ENCODE results near the gene ZDHHC9. TPM values are rescaled to one million over a fixed set of nuclear protein-coding genes. Genes with fewer than 3 reads are reported as not detected.
"Not testable (repeated sequence)": the region's sequence is repeated elsewhere in the genome, so short reads cannot be mapped to it uniquely, and the experiment has no call there.

Gene ZDHHC9
- total RNA-seq, 1 experiment from 2014 or later = 30.5 TPM

- H3K27me3 ChIP-seq (ENCODE audit: low read length); intact Hi-C loops (cut with micrococcal nuclease); H4K20me1 ChIP-seq (ENCODE audit: low read length); ATAC-seq; H3K79me2 ChIP-seq (ENCODE audit: low read length); H3K9me3 ChIP-seq (ENCODE audit: low read length); H3K4me1 ChIP-seq (ENCODE audit: insufficient read depth, low read length); H3K9ac ChIP-seq (ENCODE audit: low read length); CTCF ChIA-PET; H3K36me3 ChIP-seq (ENCODE audit: low read depth, low read length); H3F3A ChIP-seq (ENCODE audit: low read length, unreplicated experiment); DNase-seq; H3K9me2 ChIP-seq (replicated peaks; ENCODE audit: low read length); H3K4me3 ChIP-seq (ENCODE audit: low read length); H2AFZ ChIP-seq (ENCODE audit: low read length); POLR2A ChIA-PET (ENCODE audit: unreplicated experiment); H3K4me2 ChIP-seq (ENCODE audit: low read length); BruUV-seq (replicated peaks); H3K27ac ChIP-seq (ENCODE audit: low read length): not testable (repeated sequence)
These were observed 8.1 kb upstream of the ZDHHC9 start for GRCh38 chrX:129851825-129852224.

GRCh38 chrX:129846716-129847115, 3.0 kb upstream of the ZDHHC9 start:
- TF ChIP-seq EZH2 (IDR thresholded peaks at IDR 0.05; ENCODE audit: low read length, unreplicated experiment) (no peak), CTCF (conservative IDR thresholded peaks at IDR 0.05; ENCODE audit: low read depth, low read length) (no peak)
- ChIA-PET POLR2A (ENCODE audit: unreplicated experiment) (no interaction called here), CTCF (no interaction called here)
- DNase-seq (no peak), ATAC-seq (no peak)
- no peak overlapping the region for H3K4me3 ChIP-seq (ENCODE audit: low read length)
- BruUV-seq (replicated peaks) = no TSS peak
- H3K4me2 ChIP-seq (ENCODE audit: low read length) = no peak overlapping the region
- H3K4me1 ChIP-seq (ENCODE audit: insufficient read depth, low read length) = peaks cover 24% of the 10 kb centered on the region
- no peak overlapping the region for H2AFZ ChIP-seq (ENCODE audit: low read length)
- no peaks in the 10 kb centered on the region; the same call in 1 of the 2 replicates for H3K36me3 ChIP-seq (ENCODE audit: low read depth, low read length)
- H3K9me3 ChIP-seq (ENCODE audit: low read length) = no peaks in the 10 kb centered on the region
- no peak overlapping the region for H3K27ac ChIP-seq (ENCODE audit: low read length)
- intact Hi-C loops (cut with micrococcal nuclease) = no loop called here
- H3K9ac ChIP-seq (ENCODE audit: low read length) = no peak overlapping the region
- no peaks in the 10 kb centered on the region for H3K9me2 ChIP-seq (replicated peaks; ENCODE audit: low read length)
- peaks cover 15% of the 10 kb centered on the region for H3K79me2 ChIP-seq (ENCODE audit: low read length)
- no peaks in the 10 kb centered on the region for H3K27me3 ChIP-seq (ENCODE audit: low read length)
- no peaks in the 10 kb centered on the region for H4K20me1 ChIP-seq (ENCODE audit: low read length)
- H3F3A ChIP-seq (ENCODE audit: low read length, unreplicated experiment) = no peaks in the 10 kb centered on the region

- no peaks in the 10 kb centered on the region for H3K9me3 ChIP-seq (ENCODE audit: low read length)
- POLR2A ChIA-PET (ENCODE audit: unreplicated experiment) = no interaction called here
- no peak for TF ChIP-seq EZH2phosphoT487 (IDR thresholded peaks at IDR 0.05; ENCODE audit: borderline replicate concordance, low read length)
- no peak for TF ChIP-seq EZH2 (IDR thresholded peaks at IDR 0.05; ENCODE audit: low read length, unreplicated experiment)
- no peak for TF ChIP-seq CTCF (conservative IDR thresholded peaks at IDR 0.05; ENCODE audit: low read depth, low read length)
These were observed 2.0 kb upstream of the ZDHHC9 start for GRCh38 chrX:129845616-129846190.

More at GRCh38 chrX:129845616-129846190, 2.0 kb upstream of the ZDHHC9 start:
- intact Hi-C loops (cut with micrococcal nuclease) = no loop called here
- H3K79me2 ChIP-seq (ENCODE audit: low read length) = peaks cover 25% of the 10 kb centered on the region
- peaks cover 26% of the 10 kb centered on the region for H3K4me1 ChIP-seq (ENCODE audit: insufficient read depth, low read length)
- no peak overlapping the region for H3K9ac ChIP-seq (ENCODE audit: low read length)
- H3K4me3 ChIP-seq (ENCODE audit: low read length) = 0 out of 2 replicates have a peak overlapping the region, but pooled peaks have one; percentile 12
- peaks cover 7% of the 10 kb centered on the region; the same call in 1 of the 2 replicates for H3K36me3 ChIP-seq (ENCODE audit: low read depth, low read length)
- H3K4me2 ChIP-seq (ENCODE audit: low read length) = peak overlapping the region; percentile 62
- ATAC-seq (peak; percentile 41), DNase-seq (peak; percentile 76)
- no peaks in the 10 kb centered on the region for H3F3A ChIP-seq (ENCODE audit: low read length, unreplicated experiment)
- H2AFZ ChIP-seq (ENCODE audit: low read length) = peak overlapping the region; percentile 33; the same call in 1 of the 2 replicates
- no peaks in the 10 kb centered on the region for H3K27me3 ChIP-seq (ENCODE audit: low read length)
- CTCF ChIA-PET = no interaction called here
- no peaks in the 10 kb centered on the region for H3K9me2 ChIP-seq (replicated peaks; ENCODE audit: low read length)
- H3K27ac ChIP-seq (ENCODE audit: low read length) = no peak overlapping the region
- H4K20me1 ChIP-seq (ENCODE audit: low read length) = no peaks in the 10 kb centered on the region
- BruUV-seq (replicated peaks) = no TSS peak

Data from PC-3 (cell line).